Loucy (cell line): Measurements from ENCODE around the gene TANGO6.

Experiments used
- CTCF ChIP-seq: fragments of 200-600 bp; sonication (generic); conservative IDR thresholded peaks from 2 replicates; pipeline ENCODE4 v1.5.1; 2014; ENCODE audit warnings: mild to moderate bottlenecking, antibody characterized with exemption, low read length
- EZH2phosphoT487 ChIP-seq: fragments of 200-600 bp; IDR thresholded peaks from 2 replicates; pipeline ENCODE4 v1.6.1; 2018; ENCODE audit warnings: antibody characterized with exemption, mild to moderate bottlenecking, moderate library complexity, borderline replicate concordance

GRCh38 chr16:69118994-69119393 lies 275.7 kb downstream of the TANGO6 start:
- TF ChIP-seq CTCF (no peak), EZH2phosphoT487 (no peak)
